OCI-LY1 (cell line): ENCODE results near the gene SIK2.

ENCODE experiments used
- EZH2 ChIP-seq: fragments of 200-600 bp; sonication (generic), shearing (Covaris generic); IDR thresholded peaks from 2 replicates; pipeline ENCODE4 v1.8.0; 2017; ENCODE audit warnings: borderline replicate concordance, mixed run types, mild to moderate bottlenecking, antibody characterized with exemption, low read length, moderate library complexity, mixed read lengths
- TF ChIP-seq, protein P1 (sequence below): fragments of 200-600 bp; sonication (generic), shearing (Covaris generic); IDR thresholded peaks from 2 replicates; pipeline ENCODE4 v1.5.1; 2017; ENCODE audit warnings: mild to moderate bottlenecking, antibody characterized with exemption, low read length, moderate library complexity, mixed read lengths

DNA sequence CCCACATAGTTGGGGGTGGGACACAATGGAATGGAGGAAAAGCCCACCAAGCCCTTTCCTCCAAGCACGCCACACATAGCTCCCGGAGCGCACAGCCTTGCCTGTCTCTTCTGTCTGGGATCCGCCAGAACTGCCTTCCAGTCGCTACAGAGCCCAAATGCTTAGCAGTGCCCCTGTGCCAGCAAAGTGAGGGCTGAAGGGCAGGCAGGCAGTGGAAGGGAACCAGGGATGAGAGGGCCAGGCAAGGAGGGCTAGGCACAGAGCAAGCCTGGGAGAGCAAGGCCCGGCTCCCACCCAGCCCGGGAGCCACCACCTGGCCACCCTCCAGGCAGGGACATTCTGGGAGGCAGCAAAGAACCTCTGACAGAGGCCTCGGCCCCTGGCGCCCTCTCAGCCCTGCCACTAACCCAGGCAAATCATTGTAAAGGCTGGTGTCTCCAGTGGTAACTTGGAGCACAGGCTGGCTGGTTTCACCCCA is 131.4 kb downstream of the SIK2 start:
- TF ChIP-seq, protein P1, sequence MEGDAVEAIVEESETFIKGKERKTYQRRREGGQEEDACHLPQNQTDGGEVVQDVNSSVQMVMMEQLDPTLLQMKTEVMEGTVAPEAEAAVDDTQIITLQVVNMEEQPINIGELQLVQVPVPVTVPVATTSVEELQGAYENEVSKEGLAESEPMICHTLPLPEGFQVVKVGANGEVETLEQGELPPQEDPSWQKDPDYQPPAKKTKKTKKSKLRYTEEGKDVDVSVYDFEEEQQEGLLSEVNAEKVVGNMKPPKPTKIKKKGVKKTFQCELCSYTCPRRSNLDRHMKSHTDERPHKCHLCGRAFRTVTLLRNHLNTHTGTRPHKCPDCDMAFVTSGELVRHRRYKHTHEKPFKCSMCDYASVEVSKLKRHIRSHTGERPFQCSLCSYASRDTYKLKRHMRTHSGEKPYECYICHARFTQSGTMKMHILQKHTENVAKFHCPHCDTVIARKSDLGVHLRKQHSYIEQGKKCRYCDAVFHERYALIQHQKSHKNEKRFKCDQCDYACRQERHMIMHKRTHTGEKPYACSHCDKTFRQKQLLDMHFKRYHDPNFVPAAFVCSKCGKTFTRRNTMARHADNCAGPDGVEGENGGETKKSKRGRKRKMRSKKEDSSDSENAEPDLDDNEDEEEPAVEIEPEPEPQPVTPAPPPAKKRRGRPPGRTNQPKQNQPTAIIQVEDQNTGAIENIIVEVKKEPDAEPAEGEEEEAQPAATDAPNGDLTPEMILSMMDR: no peak
- no peak for TF ChIP-seq EZH2
